MCF 10A (cell line): ENCODE measurements around the gene TXNRD1. TPM values are rescaled to one million over a fixed set of nuclear protein-coding genes. Genes with fewer than 3 reads are reported as not detected.

Experiments
- BruUV-seq: library from RNA; stranded (reverse); fragments of 400-500 nt; replicated peaks from 2 replicates; lab custom pipeline; 2021; lab: Mats Ljungman, UMichigan
- CTCF ChIA-PET: fragments of 300-600 bp; sonication (Branson Sonifier 250); formaldehyde crosslinking; extraction: SDS; loops from one replicate; lab custom pipeline; 2021; ENCODE audit warnings: antibody characterized with exemption, inconsistent platforms; lab: Yijun Ruan, JAX
- POLR2A ChIA-PET: fragments of 300-600, 350-650 bp; sonication (Branson Sonifier 250); formaldehyde crosslinking; extraction: SDS; loops from one replicate; lab custom pipeline; 2020; ENCODE audit warnings: antibody characterized with exemption, inconsistent platforms; lab: Yijun Ruan, JAX
- DNase-seq: peaks from one replicate; pipeline ENCODE4 v3.0.0-alpha.2; 2018; ENCODE audit not compliant: unreplicated experiment
- H3K27ac Mint-ChIP-seq: one replicate; pipeline ENCODE4 v1.8.0; 2022; ENCODE audit warnings: mild to moderate bottlenecking, low read depth, mixed read lengths; ENCODE audit not compliant: unreplicated experiment
- H3K27me3 Mint-ChIP-seq: one replicate; pipeline ENCODE4 v1.8.0; 2022; ENCODE audit warnings: mixed read lengths; ENCODE audit not compliant: insufficient read depth, unreplicated experiment
- H3K36me3 Mint-ChIP-seq: one replicate; pipeline ENCODE4 v1.8.0; 2022; ENCODE audit warnings: mild to moderate bottlenecking, moderate library complexity, mixed read lengths; ENCODE audit not compliant: insufficient read depth, unreplicated experiment
- H3K4me1 Mint-ChIP-seq: one replicate; pipeline ENCODE4 v1.8.0; 2022; ENCODE audit warnings: mixed read lengths; ENCODE audit not compliant: insufficient read depth, unreplicated experiment
- H3K4me3 Mint-ChIP-seq: one replicate; pipeline ENCODE4 v1.8.0; 2022; ENCODE audit warnings: mild to moderate bottlenecking, moderate library complexity, mixed read lengths; ENCODE audit not compliant: unreplicated experiment
- H3K9me3 Mint-ChIP-seq: one replicate; pipeline ENCODE4 v1.8.0; 2022; ENCODE audit warnings: mixed read lengths; ENCODE audit not compliant: unreplicated experiment
- CTCF ChIP-seq: fragments of 200-600 bp; IDR thresholded peaks from one replicate; pipeline ENCODE4 v1.8.0; 2022; ENCODE audit warnings: antibody characterized with exemption, mild to moderate bottlenecking; ENCODE audit not compliant: unreplicated experiment
- intact Hi-C: fragments of 100-400 bp; cut with micrococcal nuclease; formaldehyde crosslinking; loops from 2 replicates; pipeline ENCODE4 v1.14.1; 2022
- total RNA-seq: library from RNA; stranded (reverse); gene quantifications from 2 replicates; pipeline ENCODE4 v1.2.3, GENCODE V29; 2022

TXNRD1 gene
- total RNA-seq, 1 experiment from 2014 or later, result 64.0 TPM

DNA sequence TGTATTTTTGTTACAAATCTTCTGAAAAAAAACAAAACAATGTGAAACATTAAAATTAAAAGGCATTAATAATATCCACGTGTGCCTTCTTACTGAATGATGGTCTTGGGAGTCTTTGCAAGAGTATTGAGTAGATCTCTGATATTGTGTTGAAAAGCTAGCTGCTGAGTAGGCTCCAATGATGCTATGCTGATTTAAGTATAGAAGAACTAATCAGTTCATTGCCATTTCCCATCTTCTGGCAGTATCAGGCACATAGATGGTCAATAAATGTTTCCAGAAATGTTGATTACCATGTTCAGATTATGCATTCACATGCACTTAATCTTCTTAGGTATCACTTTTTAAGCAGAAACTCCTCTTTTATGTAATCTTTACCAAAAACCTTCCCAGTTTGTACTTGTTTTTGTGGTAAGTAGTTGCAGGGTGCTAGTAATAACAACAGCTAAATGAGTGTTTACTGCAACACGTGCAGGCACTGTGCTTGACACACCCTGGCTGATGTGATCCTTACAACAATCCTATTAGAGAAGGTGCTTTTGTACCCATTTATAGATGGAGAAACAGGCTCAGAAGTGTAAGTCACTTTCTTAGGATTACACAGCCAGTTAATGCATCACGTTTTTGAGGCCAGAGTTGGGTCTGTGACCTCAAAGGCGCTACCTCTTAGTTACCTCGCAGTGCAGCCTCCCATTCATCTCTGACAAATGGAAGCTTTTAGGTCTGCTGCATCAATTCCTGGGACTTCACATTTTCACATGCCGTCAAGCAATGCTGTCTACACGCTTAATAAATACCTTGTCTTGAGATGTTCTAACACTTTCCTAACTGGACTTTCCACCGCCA is 134.9 kb downstream of the TXNRD1 start:
- Mint-ChIP-seq H3K9me3 (no peaks in the 10 kb centered on the region), H3K4me1 (peaks cover 5% of the 10 kb centered on the region), H3K4me3 (no peak overlapping the region), H3K36me3 (peaks cover 89% of the 10 kb centered on the region), H3K27me3 (no peaks in the 10 kb centered on the region), H3K27ac (peak overlapping the region; percentile 34)
- BruUV-seq, result no TSS peak
- no peak for DNase-seq
- POLR2A ChIA-PET, result no interaction called here
- CTCF ChIA-PET, result interaction anchor here (0.6 to 1.6 kb wide), 5 partner anchors 8 to 150 kb away, joined by 3 to 5 read pairs (median 3); no protein-coding TSS in a partner anchor
- intact Hi-C loops, result no loop called here
- TF ChIP-seq CTCF, result no peak

GRCh38 chr12:104351057-104351983 is 135.7 kb downstream of the TXNRD1 start:
- ChIA-PET POLR2A (no interaction called here), CTCF (interaction anchor here (0.6 to 1.5 kb wide), 5 partner anchors 9 to 701 kb away, joined by 3 to 5 read pairs (median 3); no protein-coding TSS in a partner anchor)
- peak overlapping the region; percentile 34 for H3K27ac Mint-ChIP-seq
- H3K27me3 Mint-ChIP-seq, result no peaks in the 10 kb centered on the region
- H3K4me3 Mint-ChIP-seq, result no peak overlapping the region
- peaks cover 5% of the 10 kb centered on the region for H3K4me1 Mint-ChIP-seq
- no peaks in the 10 kb centered on the region for H3K9me3 Mint-ChIP-seq
- BruUV-seq, result no TSS peak
- intact Hi-C loops, result no loop called here
- TF ChIP-seq CTCF, result no peak
- peaks cover 89% of the 10 kb centered on the region for H3K36me3 Mint-ChIP-seq
- DNase-seq, result no peak

GRCh38 chr12:104352106-104352713 is 136.6 kb downstream of the TXNRD1 start:
- intact Hi-C loops, result no loop called here
- H3K36me3 Mint-ChIP-seq, result peaks cover 80% of the 10 kb centered on the region
- no peak overlapping the region for H3K4me3 Mint-ChIP-seq
- BruUV-seq, result no TSS peak
- H3K9me3 Mint-ChIP-seq, result no peaks in the 10 kb centered on the region
- H3K27me3 Mint-ChIP-seq, result no peaks in the 10 kb centered on the region
- POLR2A ChIA-PET, result interaction anchor here (0.7 kb wide), 1 partner anchor 732 kb away, joined by 3 read pairs; no protein-coding TSS in a partner anchor
- CTCF ChIA-PET, result interaction anchor here (0.6 to 1.5 kb wide), 4 partner anchors 11 to 700 kb away, joined by 3 to 5 read pairs (median 3); no protein-coding TSS in a partner anchor
- H3K27ac Mint-ChIP-seq, result no peak overlapping the region
- H3K4me1 Mint-ChIP-seq, result peaks cover 6% of the 10 kb centered on the region
- TF ChIP-seq CTCF, result no peak
- DNase-seq, result peak; percentile 47
